ENCODE results near the gene ATG7. TPM values are rescaled to one million over a fixed set of nuclear protein-coding genes. Genes with fewer than 3 reads are reported as not detected.

ATG7 gene
- total and polyA plus RNA-seq, 4 experiments from 2014 or later = 16.9 to 32.8 (median 27.8) TPM

GRCh38 chr3:11379238-11379823, 107.1 kb downstream of the ATG7 start:
- Mint-ChIP-seq H3K4me1 (no peaks in the 10 kb centered on the region), H3K4me3 (no peak overlapping the region), H3K9me3 (no peaks in the 10 kb centered on the region), H3K27ac (no peak overlapping the region), H3K36me3 (peaks cover 21 to 31% of the 10 kb centered on the region in 2 donors), H3K27me3 (no peaks in the 10 kb centered on the region)
- intact Hi-C loops (cut with micrococcal nuclease) = loop anchor here (1.0 to 2.0 kb wide), 3 partner anchors 263 to 425 kb away; partner anchors contain the start of gene VGLL4
- Histone ChIP-seq H3K4me3 (ENCODE audit: low read length in 2 of 2) (no peak overlapping the region), H3K27ac (ENCODE audit: low read depth, low read length) (no peak overlapping the region), H3K27me3 (ENCODE audit: insufficient read depth, low read length) (no peaks in the 10 kb centered on the region), H3K36me3 (ENCODE audit: insufficient read depth, low read length) (peaks cover 5% of the 10 kb centered on the region), H3K9me3 (ENCODE audit: control insufficient read depth in 1 of 2, low read length in 2 of 2) (no peaks in the 10 kb centered on the region), H3K4me1 (ENCODE audit: insufficient read depth, low read length) (no peaks in the 10 kb centered on the region)
- CTCF ChIA-PET (ENCODE audit: partially characterized antibody) = interaction anchor here (0.6 to 6.2 kb wide), 20 partner anchors 10 to 1100 kb away, joined by 3 to 109 read pairs (median 4); partner anchors contain the start of gene VGLL4
- peak in 4 of 5 donors; percentile 30 to 41 (median 34) for DNase-seq
- POLR2A ChIA-PET (ENCODE audit: partially characterized antibody) = interaction anchor here (0.6 to 1.7 kb wide), 3 partner anchors 264 to 283 kb away, joined by 3 to 7 read pairs (median 3); partner anchors contain the start of gene VGLL4

DNA sequence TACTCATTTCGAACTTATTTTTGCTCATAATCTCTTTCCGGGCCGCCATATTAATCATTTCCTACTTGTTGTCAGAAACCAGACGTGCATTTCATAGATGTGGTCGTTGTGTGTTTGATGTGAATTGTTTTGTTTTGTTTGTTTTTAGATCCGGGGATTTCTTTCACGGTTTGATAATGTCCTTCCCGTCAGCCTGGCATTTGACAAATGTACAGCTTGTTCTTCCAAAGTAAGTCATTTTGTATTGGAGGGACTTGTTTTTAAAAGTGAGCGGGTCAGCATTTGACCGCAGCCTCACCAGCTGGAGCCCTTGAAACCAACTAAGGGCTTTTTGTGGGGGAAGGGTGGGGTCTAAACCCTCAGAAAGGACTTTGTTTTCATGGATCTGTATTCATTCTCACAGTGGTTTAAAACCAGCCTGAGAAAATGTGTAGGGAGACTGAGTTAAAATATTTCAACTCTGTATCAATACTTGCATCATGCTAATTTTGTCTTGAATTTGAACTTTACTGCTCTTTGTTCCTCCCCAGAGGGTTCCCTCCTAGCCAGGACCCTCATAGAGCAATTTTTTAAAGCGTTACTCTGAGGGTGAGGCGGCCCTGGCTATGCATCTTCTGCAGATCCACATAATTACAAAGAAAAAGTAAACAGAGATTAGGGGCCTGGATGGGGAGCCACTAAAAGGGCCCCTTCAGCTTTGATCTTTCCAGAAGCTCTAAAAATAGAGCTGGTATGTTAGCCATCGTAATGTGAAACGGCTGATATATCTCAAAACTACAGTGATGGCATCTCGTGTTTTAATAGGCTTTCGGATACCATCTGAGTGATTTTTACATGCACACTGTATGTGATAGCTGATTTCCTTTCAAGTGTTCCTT, 107.9 kb downstream of the ATG7 start:
- no peaks in the 10 kb centered on the region for H3K4me1 Mint-ChIP-seq
- no peak overlapping the region for H3K4me3 ChIP-seq (ENCODE audit: low read length in 2 of 2)
- no peak overlapping the region for H3K27ac ChIP-seq (ENCODE audit: low read depth, low read length)
- peaks cover 5% of the 10 kb centered on the region for H3K36me3 ChIP-seq (ENCODE audit: insufficient read depth, low read length)
- peak overlapping the region in 1 of 7 donors; percentile 4 for H3K27ac Mint-ChIP-seq
- peaks cover 21 to 31% of the 10 kb centered on the region in 2 donors for H3K36me3 Mint-ChIP-seq
- H3K27me3 ChIP-seq (ENCODE audit: insufficient read depth, low read length) = no peaks in the 10 kb centered on the region
- intact Hi-C loops (cut with micrococcal nuclease) = loop anchor here (1.0 to 2.0 kb wide), 3 partner anchors 263 to 424 kb away; partner anchors contain the start of gene VGLL4
- no peaks in the 10 kb centered on the region for H3K9me3 ChIP-seq (ENCODE audit: control insufficient read depth in 1 of 2, low read length in 2 of 2)
- no peaks in the 10 kb centered on the region for H3K27me3 Mint-ChIP-seq
- H3K4me1 ChIP-seq (ENCODE audit: insufficient read depth, low read length) = no peaks in the 10 kb centered on the region
- DNase-seq = no peak
- ChIA-PET POLR2A (ENCODE audit: partially characterized antibody) (interaction anchor here (0.6 to 1.7 kb wide), 2 partner anchors 264 to 271 kb away, joined by 3 to 7 read pairs; partner anchors contain the start of gene VGLL4), CTCF (ENCODE audit: partially characterized antibody) (interaction anchor here (0.6 to 6.2 kb wide), 15 partner anchors 10 to 424 kb away, joined by 3 to 109 read pairs (median 4); partner anchors contain the start of gene VGLL4)
- no peaks in the 10 kb centered on the region for H3K9me3 Mint-ChIP-seq
- H3K4me3 Mint-ChIP-seq = no peak overlapping the region

DNA sequence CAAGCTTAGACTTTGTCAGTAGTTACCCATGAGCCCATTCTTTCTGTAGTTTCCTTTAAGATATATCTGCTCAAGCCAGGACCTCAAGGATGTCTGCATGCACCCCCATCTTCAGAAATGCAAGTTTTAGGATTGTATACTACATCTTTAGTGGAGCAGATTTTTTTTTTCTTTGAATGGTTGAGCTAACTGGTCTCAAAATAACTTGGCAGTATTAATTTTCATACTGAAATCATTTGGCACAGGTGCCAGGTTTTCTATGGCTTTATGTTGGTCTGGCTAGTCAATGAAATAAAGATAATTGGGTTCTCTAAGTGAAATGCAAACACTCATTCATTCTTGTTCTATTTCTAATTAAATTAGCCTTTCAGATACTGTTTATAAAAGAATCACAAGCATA, 108.9 kb downstream of the ATG7 start:
- intact Hi-C loops (cut with micrococcal nuclease) = no loop called here
- no peak overlapping the region for H3K27ac ChIP-seq (ENCODE audit: low read depth, low read length)
- H3K4me3 Mint-ChIP-seq = no peak overlapping the region
- POLR2A ChIA-PET (ENCODE audit: partially characterized antibody) = no interaction called here
- no peak overlapping the region for H3K4me3 ChIP-seq (ENCODE audit: low read length in 2 of 2)
- H3K4me1 Mint-ChIP-seq = no peaks in the 10 kb centered on the region
- CTCF ChIA-PET (ENCODE audit: partially characterized antibody) = interaction anchor here (0.7 to 6.2 kb wide), 4 partner anchors 11 to 423 kb away, joined by 3 to 109 read pairs (median 22); no protein-coding TSS in a partner anchor
- no peaks in the 10 kb centered on the region for H3K4me1 ChIP-seq (ENCODE audit: insufficient read depth, low read length)
- H3K9me3 ChIP-seq (ENCODE audit: control insufficient read depth in 1 of 2, low read length in 2 of 2) = no peaks in the 10 kb centered on the region
- peaks cover 5% of the 10 kb centered on the region for H3K36me3 ChIP-seq (ENCODE audit: insufficient read depth, low read length)
- H3K9me3 Mint-ChIP-seq = no peaks in the 10 kb centered on the region
- H3K36me3 Mint-ChIP-seq = peaks cover 21 to 32% of the 10 kb centered on the region in 2 donors
- no peaks in the 10 kb centered on the region for H3K27me3 Mint-ChIP-seq
- H3K27ac Mint-ChIP-seq = no peak overlapping the region
- H3K27me3 ChIP-seq (ENCODE audit: insufficient read depth, low read length) = no peaks in the 10 kb centered on the region
- no peak for DNase-seq

DNA sequence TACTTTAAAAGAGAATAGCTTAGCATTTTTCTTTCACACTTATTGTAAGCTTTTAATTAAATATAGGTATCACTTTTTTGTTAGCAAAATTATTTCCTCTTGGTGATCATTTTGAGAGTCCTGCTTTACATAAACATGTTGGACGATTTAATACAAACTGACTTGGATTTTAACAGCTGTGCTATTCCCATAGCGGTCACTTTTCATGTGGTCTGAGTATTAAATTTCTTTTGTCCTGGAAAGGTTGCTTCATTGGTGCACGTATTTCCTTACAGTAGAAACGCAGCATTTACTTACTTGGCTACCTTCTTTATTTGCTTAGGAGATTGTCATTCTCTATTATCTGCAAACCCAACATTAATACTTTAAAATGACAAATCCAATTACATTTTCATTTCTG, 109.4 kb downstream of the ATG7 start:
- Histone ChIP-seq H3K27me3 (ENCODE audit: insufficient read depth, low read length) (no peaks in the 10 kb centered on the region), H3K27ac (ENCODE audit: low read depth, low read length) (no peak overlapping the region), H3K36me3 (ENCODE audit: insufficient read depth, low read length) (peaks cover 5% of the 10 kb centered on the region), H3K4me3 (ENCODE audit: low read length in 2 of 2) (no peak overlapping the region), H3K9me3 (ENCODE audit: control insufficient read depth in 1 of 2, low read length in 2 of 2) (no peaks in the 10 kb centered on the region), H3K4me1 (ENCODE audit: insufficient read depth, low read length) (no peaks in the 10 kb centered on the region)
- H3K36me3 Mint-ChIP-seq = peaks cover 26 to 35% of the 10 kb centered on the region in 2 donors
- DNase-seq = no peak
- ChIA-PET POLR2A (ENCODE audit: partially characterized antibody) (no interaction called here), CTCF (ENCODE audit: partially characterized antibody) (interaction anchor here (0.7 to 6.2 kb wide), 4 partner anchors 11 to 423 kb away, joined by 3 to 109 read pairs (median 22); no protein-coding TSS in a partner anchor)
- H3K27ac Mint-ChIP-seq = no peak overlapping the region
- no peaks in the 10 kb centered on the region for H3K4me1 Mint-ChIP-seq
- H3K4me3 Mint-ChIP-seq = no peak overlapping the region
- no peaks in the 10 kb centered on the region for H3K27me3 Mint-ChIP-seq
- intact Hi-C loops (cut with micrococcal nuclease) = no loop called here
- no peaks in the 10 kb centered on the region for H3K9me3 Mint-ChIP-seq

DNA sequence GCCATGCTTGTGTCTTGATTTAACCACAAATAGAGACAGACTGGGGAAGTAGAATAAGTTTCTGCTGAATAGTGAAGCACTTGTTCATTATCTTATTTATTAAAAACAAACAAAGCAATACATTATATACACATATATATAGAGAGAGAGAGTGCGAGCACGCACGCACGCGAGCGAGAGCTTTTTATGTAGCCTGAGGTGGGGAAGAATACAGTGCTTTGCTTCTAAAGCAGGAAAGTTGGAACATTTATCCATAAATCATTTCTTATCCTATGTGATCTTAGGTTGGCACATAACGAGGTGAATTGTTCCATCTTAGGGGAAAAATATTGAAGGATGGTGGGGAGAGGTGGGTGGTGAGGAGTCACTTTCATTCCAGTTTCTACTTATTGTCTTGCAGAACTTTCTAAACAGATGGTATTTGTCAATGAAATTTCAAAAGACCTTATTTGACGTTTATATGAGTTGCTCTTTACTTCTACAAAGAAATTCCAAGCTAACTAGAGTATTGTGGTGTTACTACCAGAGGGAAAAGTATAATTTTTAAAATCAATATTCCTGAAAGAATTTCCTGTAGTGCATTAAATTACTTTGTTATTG, 110.0 kb downstream of the ATG7 start:
- H3K27me3 Mint-ChIP-seq = no peaks in the 10 kb centered on the region
- H3K9me3 Mint-ChIP-seq = no peaks in the 10 kb centered on the region
- Histone ChIP-seq H3K9me3 (ENCODE audit: control insufficient read depth in 1 of 2, low read length in 2 of 2) (no peaks in the 10 kb centered on the region), H3K4me3 (ENCODE audit: low read length in 2 of 2) (no peak overlapping the region), H3K27me3 (ENCODE audit: insufficient read depth, low read length) (no peaks in the 10 kb centered on the region), H3K36me3 (ENCODE audit: insufficient read depth, low read length) (peaks cover 5% of the 10 kb centered on the region), H3K4me1 (ENCODE audit: insufficient read depth, low read length) (no peaks in the 10 kb centered on the region), H3K27ac (ENCODE audit: low read depth, low read length) (no peak overlapping the region)
- POLR2A ChIA-PET (ENCODE audit: partially characterized antibody) = no interaction called here
- H3K36me3 Mint-ChIP-seq = peaks cover 27 to 33% of the 10 kb centered on the region in 2 donors
- H3K4me3 Mint-ChIP-seq = no peak overlapping the region
- no peaks in the 10 kb centered on the region for H3K4me1 Mint-ChIP-seq
- no peak overlapping the region for H3K27ac Mint-ChIP-seq
- CTCF ChIA-PET (ENCODE audit: partially characterized antibody) = interaction anchor here (1.4 kb wide), 1 partner anchor 20 kb away, joined by 3 read pairs; no protein-coding TSS in a partner anchor
- intact Hi-C loops (cut with micrococcal nuclease) = no loop called here
- DNase-seq = no peak

GRCh38 chr3:11384074-11384473, 111.9 kb downstream of the ATG7 start:
- H3K27me3 Mint-ChIP-seq = no peaks in the 10 kb centered on the region
- H3K4me1 Mint-ChIP-seq = no peaks in the 10 kb centered on the region
- H3K4me3 Mint-ChIP-seq = no peak overlapping the region
- no peaks in the 10 kb centered on the region for H3K9me3 Mint-ChIP-seq
- CTCF ChIA-PET (ENCODE audit: partially characterized antibody) = interaction anchor here (1.6 kb wide), 1 partner anchor 267 kb away, joined by 6 read pairs; no protein-coding TSS in a partner anchor
- peaks cover 27 to 28% of the 10 kb centered on the region in 2 donors for H3K36me3 Mint-ChIP-seq
- Histone ChIP-seq H3K4me1 (ENCODE audit: insufficient read depth, low read length) (no peaks in the 10 kb centered on the region), H3K9me3 (ENCODE audit: control insufficient read depth in 1 of 2, low read length in 2 of 2) (no peaks in the 10 kb centered on the region), H3K4me3 (ENCODE audit: low read length in 2 of 2) (no peak overlapping the region), H3K27ac (ENCODE audit: low read depth, low read length) (no peak overlapping the region), H3K36me3 (ENCODE audit: insufficient read depth, low read length) (peaks cover 5% of the 10 kb centered on the region), H3K27me3 (ENCODE audit: insufficient read depth, low read length) (no peaks in the 10 kb centered on the region)
- intact Hi-C loops (cut with micrococcal nuclease) = no loop called here
- H3K27ac Mint-ChIP-seq = peak overlapping the region in 1 of 7 donors; percentile 29
- POLR2A ChIA-PET (ENCODE audit: partially characterized antibody) = no interaction called here
- DNase-seq = no peak
